Measurements from ENCODE around the gene PIAS1.

The PIAS1 gene

DNA sequence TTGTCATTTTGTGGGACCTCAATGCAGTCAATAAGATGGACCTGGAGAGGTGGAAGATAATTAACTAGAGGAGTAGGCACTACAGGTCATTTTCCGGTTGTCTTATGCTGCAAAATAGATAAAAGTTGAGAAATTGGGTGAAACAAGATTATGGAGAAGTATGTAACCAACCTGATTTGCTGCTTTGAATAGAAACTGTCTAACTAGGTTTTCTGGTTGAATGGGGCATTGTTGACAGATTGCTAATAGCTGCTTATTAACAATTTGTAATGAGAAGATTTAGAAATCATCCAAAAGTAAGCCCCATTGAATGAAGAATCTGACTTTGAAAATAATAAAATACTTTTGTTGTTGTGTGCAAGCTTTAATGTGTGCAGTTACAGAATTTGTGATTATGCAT is 26.2 kb downstream of the PIAS1 start:
- Histone ChIP-seq H3K4me1 (ENCODE audit: control insufficient read depth, insufficient read depth, low read length) (peaks cover 11% of the 10 kb centered on the region), H3K27me3 (ENCODE audit: control insufficient read depth, insufficient read depth, low read length) (no peaks in the 10 kb centered on the region), H3K4me3 (ENCODE audit: low read length) (no peak overlapping the region), H3K36me3 (ENCODE audit: control insufficient read depth, insufficient read depth, low read length) (no peaks in the 10 kb centered on the region), H3K9me3 (ENCODE audit: control insufficient read depth, low read length) (no peaks in the 10 kb centered on the region), H3K9ac (ENCODE audit: low read length) (no peak overlapping the region)

DNA sequence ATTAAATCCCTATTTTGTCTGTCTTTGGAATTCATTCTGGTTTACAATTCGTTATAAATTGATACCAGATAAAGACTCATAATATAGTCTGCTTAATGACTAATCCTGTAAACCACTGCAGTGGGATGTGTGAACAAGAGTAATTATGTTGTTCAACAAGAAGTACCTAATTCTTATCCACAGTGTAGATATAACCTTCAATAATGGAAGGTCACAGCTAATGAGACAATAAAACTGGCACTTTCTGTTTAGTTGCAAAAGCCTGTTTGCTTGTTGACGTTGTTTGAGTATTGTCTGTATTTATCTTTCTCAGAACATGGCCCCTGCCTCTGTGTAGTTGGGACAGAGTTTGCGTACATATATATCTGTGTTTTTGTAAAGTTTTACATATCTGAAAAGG is 26.7 kb downstream of the PIAS1 start:
- Histone ChIP-seq H3K4me3 (ENCODE audit: low read length) (no peak overlapping the region), H3K9ac (ENCODE audit: low read length) (no peak overlapping the region), H3K9me3 (ENCODE audit: control insufficient read depth, low read length) (no peaks in the 10 kb centered on the region), H3K4me1 (ENCODE audit: control insufficient read depth, insufficient read depth, low read length) (peaks cover 11% of the 10 kb centered on the region), H3K36me3 (ENCODE audit: control insufficient read depth, insufficient read depth, low read length) (no peaks in the 10 kb centered on the region), H3K27me3 (ENCODE audit: control insufficient read depth, insufficient read depth, low read length) (no peaks in the 10 kb centered on the region)

DNA sequence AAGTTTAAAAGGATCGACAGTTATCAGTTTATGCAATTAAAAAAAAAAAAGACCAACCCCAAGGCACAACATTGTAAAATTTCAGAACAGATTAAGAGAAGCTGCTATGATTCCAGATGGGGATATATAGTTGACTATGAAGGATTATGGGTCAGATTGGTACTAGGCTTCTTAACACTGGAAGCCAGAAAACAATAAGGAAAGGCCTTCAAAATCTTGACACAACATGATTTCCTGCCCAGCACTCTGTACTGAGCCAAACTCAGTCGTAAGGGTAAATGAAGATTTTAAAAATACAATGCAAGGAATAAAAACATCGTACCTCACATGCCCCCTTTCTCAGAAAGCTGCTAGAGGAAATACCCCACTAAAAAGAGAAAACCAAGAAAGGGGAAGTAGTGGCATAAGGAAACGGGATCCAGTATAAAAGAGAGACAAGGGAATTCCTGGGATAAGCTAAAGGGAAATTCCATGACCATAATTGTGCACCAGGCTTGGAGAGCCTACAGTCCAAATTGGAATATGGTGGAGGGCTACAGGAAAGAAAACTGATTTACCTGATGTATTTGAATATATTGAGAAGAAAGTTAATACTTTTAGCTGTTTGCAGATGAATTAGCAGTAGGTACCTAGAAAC is 27.9 kb downstream of the PIAS1 start:
- Histone ChIP-seq H3K4me1 (ENCODE audit: control insufficient read depth, insufficient read depth, low read length) (peaks cover 11% of the 10 kb centered on the region), H3K9me3 (ENCODE audit: control insufficient read depth, low read length) (no peaks in the 10 kb centered on the region), H3K4me3 (ENCODE audit: low read length) (no peak overlapping the region), H3K36me3 (ENCODE audit: control insufficient read depth, insufficient read depth, low read length) (no peaks in the 10 kb centered on the region), H3K9ac (ENCODE audit: low read length) (no peak overlapping the region), H3K27me3 (ENCODE audit: control insufficient read depth, insufficient read depth, low read length) (no peaks in the 10 kb centered on the region)

DNA sequence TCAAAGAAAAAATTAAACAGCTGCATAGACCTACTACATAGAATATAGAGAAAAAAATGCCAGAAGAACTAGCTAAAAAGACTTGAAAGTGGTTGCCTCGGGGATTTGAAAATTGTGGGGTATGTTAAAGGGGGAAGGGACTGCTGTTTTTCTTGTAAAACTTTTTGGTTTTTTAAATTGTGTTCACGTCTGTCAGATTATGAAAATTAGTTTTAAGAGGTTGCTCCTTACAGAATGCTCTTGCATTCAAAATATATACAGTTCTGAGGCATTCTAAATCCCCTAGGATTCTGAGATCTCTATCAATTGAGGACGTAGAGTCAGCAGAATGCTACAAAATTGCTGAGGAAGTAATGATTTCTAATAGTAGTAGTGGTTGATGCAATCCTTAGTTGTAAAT is 28.6 kb downstream of the PIAS1 start:
- Histone ChIP-seq H3K4me3 (ENCODE audit: low read length) (no peak overlapping the region), H3K4me1 (ENCODE audit: control insufficient read depth, insufficient read depth, low read length) (peaks cover 11% of the 10 kb centered on the region), H3K27me3 (ENCODE audit: control insufficient read depth, insufficient read depth, low read length) (no peaks in the 10 kb centered on the region), H3K9ac (ENCODE audit: low read length) (no peak overlapping the region), H3K36me3 (ENCODE audit: control insufficient read depth, insufficient read depth, low read length) (no peaks in the 10 kb centered on the region), H3K9me3 (ENCODE audit: control insufficient read depth, low read length) (no peaks in the 10 kb centered on the region)

DNA sequence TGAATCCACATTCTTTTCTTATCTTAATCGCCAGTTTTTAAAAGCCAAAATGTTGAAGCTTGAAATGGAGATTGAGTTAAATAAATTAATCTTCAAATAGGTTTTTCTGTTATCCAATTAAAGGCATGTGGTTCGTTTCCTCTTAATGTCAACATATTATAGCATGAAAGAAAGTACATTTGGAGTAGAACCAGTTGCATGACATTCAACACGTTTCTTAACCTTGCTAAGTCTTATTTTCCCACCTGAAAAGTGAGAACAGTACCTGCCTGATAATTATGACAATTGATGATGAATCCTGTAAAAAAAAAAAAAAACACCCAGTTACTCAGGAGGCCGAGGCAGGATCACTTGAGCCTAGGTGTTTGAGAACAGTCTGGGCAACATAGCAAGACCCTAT is 29.3 kb downstream of the PIAS1 start:
- no peaks in the 10 kb centered on the region for H3K36me3 ChIP-seq (ENCODE audit: control insufficient read depth, insufficient read depth, low read length)
- H3K4me1 ChIP-seq (ENCODE audit: control insufficient read depth, insufficient read depth, low read length) = peaks cover 11% of the 10 kb centered on the region
- H3K4me3 ChIP-seq (ENCODE audit: low read length) = no peak overlapping the region
- H3K27me3 ChIP-seq (ENCODE audit: control insufficient read depth, insufficient read depth, low read length) = no peaks in the 10 kb centered on the region
- no peak overlapping the region for H3K9ac ChIP-seq (ENCODE audit: low read length)
- H3K9me3 ChIP-seq (ENCODE audit: control insufficient read depth, low read length) = no peaks in the 10 kb centered on the region

DNA sequence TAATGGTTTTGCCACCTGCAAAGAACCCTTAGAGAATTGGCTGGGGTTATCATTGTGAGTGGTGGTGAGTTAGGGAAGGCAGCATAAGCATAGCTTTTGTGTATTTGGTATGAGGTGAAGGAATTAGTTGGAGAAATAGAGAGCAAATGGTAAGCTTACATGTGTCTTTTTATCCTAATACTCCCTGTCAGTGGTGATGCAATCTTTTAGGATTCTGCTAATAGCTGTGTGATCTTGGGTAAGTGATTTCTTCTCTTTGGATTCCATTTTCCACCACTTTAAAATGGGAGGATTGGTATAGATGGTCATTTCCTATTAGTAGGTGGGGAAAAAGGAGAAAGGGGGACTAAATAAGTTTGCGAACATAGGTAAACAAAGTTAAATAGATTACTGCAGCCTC is 30.9 kb downstream of the PIAS1 start:
- Histone ChIP-seq H3K4me3 (ENCODE audit: low read length) (no peak overlapping the region), H3K36me3 (ENCODE audit: control insufficient read depth, insufficient read depth, low read length) (no peaks in the 10 kb centered on the region), H3K27me3 (ENCODE audit: control insufficient read depth, insufficient read depth, low read length) (no peaks in the 10 kb centered on the region), H3K9me3 (ENCODE audit: control insufficient read depth, low read length) (no peaks in the 10 kb centered on the region), H3K4me1 (ENCODE audit: control insufficient read depth, insufficient read depth, low read length) (peaks cover 11% of the 10 kb centered on the region), H3K9ac (ENCODE audit: low read length) (no peak overlapping the region)

DNA sequence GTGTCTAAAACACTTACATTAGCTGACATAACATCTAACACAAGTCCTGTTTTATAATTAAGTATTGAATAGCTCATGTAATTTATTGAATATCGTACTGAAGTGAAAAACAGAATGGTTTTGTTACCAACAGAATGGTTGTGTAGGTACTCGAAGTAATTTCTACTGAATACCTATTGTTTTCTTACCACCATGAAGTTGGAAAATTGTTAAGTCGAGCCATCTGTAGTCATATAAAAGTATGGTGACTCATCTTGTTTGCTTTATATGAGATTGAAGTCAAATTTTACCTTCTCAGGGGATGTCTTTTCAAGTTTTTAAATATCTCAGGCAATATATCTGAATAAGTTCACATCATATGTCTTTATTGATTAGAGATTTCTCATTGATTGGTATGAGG is 37.6 kb downstream of the PIAS1 start:
- H3K4me3 ChIP-seq (ENCODE audit: low read length) = no peak overlapping the region
- H3K9ac ChIP-seq (ENCODE audit: low read length) = no peak overlapping the region
- no peaks in the 10 kb centered on the region for H3K4me1 ChIP-seq (ENCODE audit: control insufficient read depth, insufficient read depth, low read length)
- no peaks in the 10 kb centered on the region for H3K36me3 ChIP-seq (ENCODE audit: control insufficient read depth, insufficient read depth, low read length)
- H3K9me3 ChIP-seq (ENCODE audit: control insufficient read depth, low read length) = no peaks in the 10 kb centered on the region
- no peaks in the 10 kb centered on the region for H3K27me3 ChIP-seq (ENCODE audit: control insufficient read depth, insufficient read depth, low read length)

DNA sequence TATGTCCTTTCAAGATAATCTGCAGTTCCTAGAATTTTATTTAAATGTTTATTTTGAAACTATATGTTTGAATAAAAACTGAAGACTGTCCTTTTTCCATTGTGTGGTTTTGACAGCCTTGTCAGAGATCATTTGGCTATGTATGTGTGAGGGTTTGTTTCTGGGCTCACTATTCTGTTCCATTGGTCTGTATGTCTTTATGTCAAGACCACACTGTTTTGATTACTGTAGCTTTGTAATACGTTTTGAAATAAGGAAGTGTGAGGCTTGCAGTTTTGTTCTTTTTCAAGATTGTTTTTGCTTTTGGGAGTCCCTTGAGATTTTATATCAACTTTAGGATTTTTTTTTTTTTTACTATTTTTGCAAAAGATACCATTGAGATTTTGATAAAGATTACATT is 42.0 kb downstream of the PIAS1 start:
- H3K9me3 ChIP-seq (ENCODE audit: control insufficient read depth, low read length) = no peaks in the 10 kb centered on the region
- H3K9ac ChIP-seq (ENCODE audit: low read length) = no peak overlapping the region
- no peak overlapping the region for H3K4me3 ChIP-seq (ENCODE audit: low read length)
- H3K4me1 ChIP-seq (ENCODE audit: control insufficient read depth, insufficient read depth, low read length) = no peaks in the 10 kb centered on the region
- H3K27me3 ChIP-seq (ENCODE audit: control insufficient read depth, insufficient read depth, low read length) = no peaks in the 10 kb centered on the region
- no peaks in the 10 kb centered on the region for H3K36me3 ChIP-seq (ENCODE audit: control insufficient read depth, insufficient read depth, low read length)

DNA sequence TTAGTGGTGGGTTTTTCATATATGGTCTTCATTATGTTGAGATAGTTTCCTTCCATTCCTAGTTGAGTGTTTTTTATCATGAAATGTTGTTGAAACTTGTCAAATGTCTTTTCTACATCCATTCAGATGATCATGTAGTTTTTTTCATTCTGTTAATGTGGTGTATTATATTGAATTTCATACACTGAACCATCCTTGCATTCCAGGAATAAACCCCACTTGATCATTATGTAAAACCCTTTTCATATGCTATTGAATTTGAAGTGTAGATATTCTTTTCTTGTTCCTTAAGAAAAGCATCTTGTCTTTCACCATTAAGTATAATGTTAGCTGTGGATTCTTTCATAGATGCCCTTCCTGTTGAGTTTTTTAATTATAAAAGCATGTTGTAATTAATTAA is 42.9 kb downstream of the PIAS1 start:
- H3K9ac ChIP-seq (ENCODE audit: low read length) = no peak overlapping the region
- no peaks in the 10 kb centered on the region for H3K36me3 ChIP-seq (ENCODE audit: control insufficient read depth, insufficient read depth, low read length)
- no peaks in the 10 kb centered on the region for H3K27me3 ChIP-seq (ENCODE audit: control insufficient read depth, insufficient read depth, low read length)
- H3K4me1 ChIP-seq (ENCODE audit: control insufficient read depth, insufficient read depth, low read length) = no peaks in the 10 kb centered on the region
- H3K4me3 ChIP-seq (ENCODE audit: low read length) = no peak overlapping the region
- no peaks in the 10 kb centered on the region for H3K9me3 ChIP-seq (ENCODE audit: control insufficient read depth, low read length)

DNA sequence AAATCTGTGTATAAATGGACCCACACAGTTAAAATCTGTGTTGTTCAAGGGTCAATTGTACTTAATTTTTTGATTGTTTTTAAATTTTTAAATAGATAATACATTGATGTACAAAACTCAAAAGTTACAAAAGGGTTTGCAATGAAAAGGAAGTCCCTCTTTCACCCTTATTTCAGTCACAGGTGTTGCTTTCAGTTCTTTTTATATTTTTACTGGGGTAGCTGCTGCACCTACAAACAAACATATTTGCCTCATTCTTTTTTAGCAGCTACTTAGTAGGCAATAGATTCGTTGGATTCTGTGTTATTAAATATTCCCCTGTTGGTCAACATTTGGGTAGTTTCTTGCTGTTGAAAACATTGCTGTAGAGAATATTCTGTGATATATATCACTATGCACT is 44.4 kb downstream of the PIAS1 start:
- H3K9ac ChIP-seq (ENCODE audit: low read length) = no peak overlapping the region
- no peaks in the 10 kb centered on the region for H3K4me1 ChIP-seq (ENCODE audit: control insufficient read depth, insufficient read depth, low read length)
- no peaks in the 10 kb centered on the region for H3K27me3 ChIP-seq (ENCODE audit: control insufficient read depth, insufficient read depth, low read length)
- H3K36me3 ChIP-seq (ENCODE audit: control insufficient read depth, insufficient read depth, low read length) = no peaks in the 10 kb centered on the region
- no peak overlapping the region for H3K4me3 ChIP-seq (ENCODE audit: low read length)
- H3K9me3 ChIP-seq (ENCODE audit: control insufficient read depth, low read length) = no peaks in the 10 kb centered on the region

DNA sequence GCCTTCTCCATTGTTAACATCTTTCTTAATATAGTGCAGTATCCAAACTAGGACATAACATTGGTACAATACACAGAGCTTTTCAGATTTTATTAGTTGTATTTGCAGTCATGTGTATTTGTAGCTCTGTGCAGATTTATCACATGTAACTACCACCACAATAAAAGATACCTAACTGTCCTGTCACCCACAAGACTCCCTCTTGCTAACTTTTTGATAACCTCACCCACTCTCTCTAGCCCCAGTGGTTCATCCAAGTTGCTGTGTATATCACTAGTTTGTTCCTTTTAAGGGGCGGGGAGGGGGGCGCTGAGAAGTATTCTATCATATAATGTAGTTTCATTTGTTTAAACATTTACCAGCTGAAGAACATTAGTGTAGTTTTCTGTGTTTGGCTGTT is 46.1 kb downstream of the PIAS1 start:
- no peak overlapping the region for H3K4me3 ChIP-seq (ENCODE audit: low read length)
- H3K9me3 ChIP-seq (ENCODE audit: control insufficient read depth, low read length) = no peaks in the 10 kb centered on the region
- no peak overlapping the region for H3K9ac ChIP-seq (ENCODE audit: low read length)
- no peaks in the 10 kb centered on the region for H3K27me3 ChIP-seq (ENCODE audit: control insufficient read depth, insufficient read depth, low read length)
- H3K36me3 ChIP-seq (ENCODE audit: control insufficient read depth, insufficient read depth, low read length) = no peaks in the 10 kb centered on the region
- no peaks in the 10 kb centered on the region for H3K4me1 ChIP-seq (ENCODE audit: control insufficient read depth, insufficient read depth, low read length)

DNA sequence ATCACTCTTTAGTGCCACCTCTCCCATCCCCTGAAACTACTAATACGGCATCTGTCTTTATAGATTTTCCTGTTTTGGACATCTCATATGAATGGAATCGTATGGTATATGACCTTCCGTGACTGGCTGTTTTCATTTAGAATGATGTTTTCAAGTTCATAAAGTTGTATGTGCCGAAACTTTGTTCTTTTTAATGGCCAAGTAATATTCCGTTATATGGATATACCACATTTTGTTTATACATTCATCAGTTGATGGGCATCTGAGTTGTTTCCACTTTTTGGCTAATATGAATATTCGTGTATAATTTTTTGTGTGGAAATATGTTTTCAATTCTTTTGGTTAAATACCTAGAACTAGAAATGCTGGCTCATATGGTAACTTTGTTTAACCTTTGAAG is 49.5 kb downstream of the PIAS1 start:
- Histone ChIP-seq H3K27me3 (ENCODE audit: control insufficient read depth, insufficient read depth, low read length) (no peaks in the 10 kb centered on the region), H3K9ac (ENCODE audit: low read length) (no peak overlapping the region), H3K4me1 (ENCODE audit: control insufficient read depth, insufficient read depth, low read length) (peaks cover under 1% of the 10 kb centered on the region), H3K9me3 (ENCODE audit: control insufficient read depth, low read length) (no peaks in the 10 kb centered on the region), H3K36me3 (ENCODE audit: control insufficient read depth, insufficient read depth, low read length) (no peaks in the 10 kb centered on the region), H3K4me3 (ENCODE audit: low read length) (no peak overlapping the region)

DNA sequence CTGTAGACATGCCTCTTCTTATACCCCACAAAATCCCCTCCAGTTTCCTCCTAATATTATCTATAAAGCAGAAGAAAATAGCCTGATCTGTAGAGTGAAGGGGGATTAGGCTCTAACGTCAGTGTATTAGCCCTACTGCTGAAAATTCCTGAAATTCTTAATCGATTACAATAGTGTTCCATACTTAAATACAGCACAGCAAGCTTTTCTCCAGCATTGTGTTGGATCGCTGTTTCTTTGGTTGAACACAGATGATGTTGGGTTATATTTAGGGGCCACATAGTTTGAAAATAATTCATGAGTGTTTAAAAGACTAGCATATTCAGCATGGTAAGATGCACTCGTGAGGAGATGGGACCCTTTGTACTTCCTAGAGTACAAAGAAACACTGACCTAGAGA is 52.5 kb downstream of the PIAS1 start:
- Histone ChIP-seq H3K36me3 (ENCODE audit: control insufficient read depth, insufficient read depth, low read length) (no peaks in the 10 kb centered on the region), H3K4me1 (ENCODE audit: control insufficient read depth, insufficient read depth, low read length) (peaks cover 9% of the 10 kb centered on the region), H3K4me3 (ENCODE audit: low read length) (no peak overlapping the region)

More for the DNA sequence above, 52.5 kb downstream of the PIAS1 start:
- Histone ChIP-seq H3K9ac (ENCODE audit: low read length) (no peak overlapping the region), H3K9me3 (ENCODE audit: control insufficient read depth, low read length) (no peaks in the 10 kb centered on the region), H3K27me3 (ENCODE audit: control insufficient read depth, insufficient read depth, low read length) (no peaks in the 10 kb centered on the region)
